ENCODE results near the gene TOMM5.

Gene TOMM5

GRCh38 chr9:37592108-37592951 is at the start of gene TOMM5:
TSS of gene TOMM5 (minus strand) at chr9:37592597. CDS start at chr9:37592532, 65 bp downstream.
- DNase-seq: peak; percentile 57

- DNase-seq: no peak
These were observed 48.9 kb upstream of the TOMM5 start for GRCh38 chr9:37641331-37641730.

GRCh38 chr9:37640246-37640645 is 47.8 kb upstream of the TOMM5 start:
- no peak for DNase-seq

GRCh38 chr9:37639841-37640240 is 47.4 kb upstream of the TOMM5 start:
- no peak for DNase-seq

GRCh38 chr9:37639109-37639762 is 46.8 kb upstream of the TOMM5 start:
- no peak for DNase-seq

GRCh38 chr9:37636511-37637448 is 44.4 kb upstream of the TOMM5 start:
- DNase-seq: no peak

GRCh38 chr9:37635808-37636207 is 43.4 kb upstream of the TOMM5 start:
- no peak for DNase-seq

GRCh38 chr9:37632479-37632878 is 40.1 kb upstream of the TOMM5 start:
- no peak for DNase-seq

GRCh38 chr9:37626708-37627292 is 34.4 kb upstream of the TOMM5 start:
- DNase-seq: no peak

GRCh38 chr9:37625758-37626147 is 33.4 kb upstream of the TOMM5 start:
- no peak for DNase-seq

- DNase-seq: no peak
These were observed 32.8 kb upstream of the TOMM5 start for GRCh38 chr9:37625036-37625757.

- no peak for DNase-seq
These were observed 31.7 kb upstream of the TOMM5 start for GRCh38 chr9:37624073-37624472.

GRCh38 chr9:37623267-37623666 is 30.9 kb upstream of the TOMM5 start:
- DNase-seq: no peak

GRCh38 chr9:37622462-37622861 is 30.1 kb upstream of the TOMM5 start:
- DNase-seq: no peak

GRCh38 chr9:37621273-37622121 is 29.1 kb upstream of the TOMM5 start:
- no peak for DNase-seq

- no peak for DNase-seq
These were observed 28.0 kb upstream of the TOMM5 start for GRCh38 chr9:37620396-37620795.

GRCh38 chr9:37619806-37620205 is 27.4 kb upstream of the TOMM5 start:
- no peak for DNase-seq

- DNase-seq: no peak
These were observed 26.4 kb upstream of the TOMM5 start for GRCh38 chr9:37618817-37619216.

- DNase-seq: no peak
These were observed 25.4 kb upstream of the TOMM5 start for GRCh38 chr9:37617832-37618231.

- no peak for DNase-seq
These were observed 24.8 kb upstream of the TOMM5 start for GRCh38 chr9:37617161-37617560.

GRCh38 chr9:37611961-37612360 is 19.6 kb upstream of the TOMM5 start:
- DNase-seq: no peak

Data from NCI-H2081 treated with DMSO at 0.1 percent for 48 hours (cell line).